Measurements from ENCODE around the gene KIAA0825.

DNA sequence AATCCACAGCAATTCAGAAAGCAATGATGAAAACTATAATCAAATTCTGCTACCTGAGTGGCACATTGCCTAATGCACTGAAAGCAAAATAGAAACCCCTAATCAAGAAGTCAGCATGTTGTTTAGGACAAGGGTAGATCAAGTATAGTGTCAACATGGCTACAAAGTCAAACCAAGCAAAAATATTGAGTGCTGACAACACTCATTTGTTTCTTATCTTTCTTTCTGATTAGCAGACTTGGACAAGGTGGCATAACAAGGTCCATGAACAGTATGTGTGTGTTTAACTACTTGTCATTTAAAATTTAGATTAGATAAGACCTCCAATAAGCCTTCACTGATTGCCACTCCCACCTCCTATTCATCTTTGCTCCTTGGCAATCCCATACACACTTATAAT lies 332.4 kb downstream of the KIAA0825 start:
- TF ChIP-seq ZNF274 (IDR thresholded peaks at IDR 0.05; ENCODE audit: low read depth, low read length) (no peak), YY1 (IDR thresholded peaks at IDR 0.05; ENCODE audit: insufficient read depth, insufficient read length) (no peak)
